ENCODE results near the gene DNAJB4.
"Not testable (repeated sequence)": the region's sequence is repeated elsewhere in the genome, so short reads cannot be mapped to it uniquely, and the experiment has no call there.

Gene DNAJB4

GRCh38 chr1:77990629-77991204, 14.0 kb upstream of the DNAJB4 start:
- DNase-seq (ENCODE audit: low spot score): no peak
- TF ChIP-seq CTCF (IDR thresholded peaks at IDR 0.05; ENCODE audit: extremely low read depth, missing control alignments): no peak

- no peak for TF ChIP-seq CTCF (IDR thresholded peaks at IDR 0.05; ENCODE audit: extremely low read depth, missing control alignments)
- no peak for DNase-seq (ENCODE audit: low spot score)
Measured at GRCh38 chr1:77991638-77992037, 13.1 kb upstream of the DNAJB4 start.

GRCh38 chr1:77994117-77994705, 10.5 kb upstream of the DNAJB4 start:
- DNase-seq (ENCODE audit: low spot score): no peak
- no peak for TF ChIP-seq CTCF (IDR thresholded peaks at IDR 0.05; ENCODE audit: extremely low read depth, missing control alignments)

GRCh38 chr1:77996734-77997133, 8.0 kb upstream of the DNAJB4 start:
- DNase-seq (ENCODE audit: low spot score): no peak
- TF ChIP-seq CTCF (IDR thresholded peaks at IDR 0.05; ENCODE audit: extremely low read depth, missing control alignments): no peak

GRCh38 chr1:78000536-78000935, 4.2 kb upstream of the DNAJB4 start:
- not testable (repeated sequence) for DNase-seq (ENCODE audit: low spot score)

- no peak for DNase-seq (ENCODE audit: low spot score)
- no peak for TF ChIP-seq CTCF (IDR thresholded peaks at IDR 0.05; ENCODE audit: extremely low read depth, missing control alignments)
Measured at GRCh38 chr1:78003070-78003746, 1.5 kb upstream of the DNAJB4 start.

- peak; percentile 32 for DNase-seq (ENCODE audit: low spot score)
- TF ChIP-seq CTCF (IDR thresholded peaks at IDR 0.05; ENCODE audit: extremely low read depth, missing control alignments): no peak
Measured at GRCh38 chr1:78003882-78004718, 639 bp upstream of the DNAJB4 start.
